ENCODE data around the gene RFX8.

The RFX8 gene

GRCh38 chr2:101432411-101433181 lies 42.3 kb downstream of the RFX8 start:
- H4K20me1 ChIP-seq, result no peaks in the 10 kb centered on the region
- no peaks in the 10 kb centered on the region for H3K9me3 ChIP-seq
- no peak for TF ChIP-seq Cebpa-rat (IDR thresholded peaks at IDR 0.05)
- H3K4me3 ChIP-seq, result no peak overlapping the region
- no peak overlapping the region for H3K27ac ChIP-seq
- H3K9ac ChIP-seq, result no peak overlapping the region
- no peaks in the 10 kb centered on the region for H3K36me3 ChIP-seq
- no peak overlapping the region for H3K4me2 ChIP-seq
- H3K27me3 ChIP-seq, result no peaks in the 10 kb centered on the region
- H3K4me1 ChIP-seq, result peaks cover 14% of the 10 kb centered on the region

GRCh38 chr2:101431486-101431885 lies 43.4 kb downstream of the RFX8 start:
- Histone ChIP-seq H4K20me1 (no peaks in the 10 kb centered on the region), H3K4me2 (no peak overlapping the region), H3K4me3 (no peak overlapping the region), H3K27me3 (no peaks in the 10 kb centered on the region), H3K9me3 (no peaks in the 10 kb centered on the region), H3K9ac (no peak overlapping the region), H3K36me3 (no peaks in the 10 kb centered on the region), H3K27ac (no peak overlapping the region), H3K4me1 (peaks cover 14% of the 10 kb centered on the region)
- TF ChIP-seq Cebpa-rat (IDR thresholded peaks at IDR 0.05), result no peak

- no peaks in the 10 kb centered on the region for H3K27me3 ChIP-seq
- H3K4me3 ChIP-seq, result no peak overlapping the region
- no peaks in the 10 kb centered on the region for H4K20me1 ChIP-seq
- H3K36me3 ChIP-seq, result no peaks in the 10 kb centered on the region
- no peak overlapping the region for H3K9ac ChIP-seq
- no peak overlapping the region for H3K4me2 ChIP-seq
- no peak for TF ChIP-seq Cebpa-rat (IDR thresholded peaks at IDR 0.05)
- H3K9me3 ChIP-seq, result no peaks in the 10 kb centered on the region
- H3K27ac ChIP-seq, result no peak overlapping the region
- H3K4me1 ChIP-seq, result peaks cover 9% of the 10 kb centered on the region
These were observed 44.8 kb downstream of the RFX8 start for GRCh38 chr2:101430156-101430555.

- H3K4me1 ChIP-seq, result peaks cover 2% of the 10 kb centered on the region
- H3K27me3 ChIP-seq, result no peaks in the 10 kb centered on the region
- no peak overlapping the region for H3K4me2 ChIP-seq
- no peaks in the 10 kb centered on the region for H3K9me3 ChIP-seq
- TF ChIP-seq Cebpa-rat (IDR thresholded peaks at IDR 0.05), result no peak
- H3K36me3 ChIP-seq, result no peaks in the 10 kb centered on the region
- no peak overlapping the region for H3K4me3 ChIP-seq
- H3K9ac ChIP-seq, result no peak overlapping the region
- no peaks in the 10 kb centered on the region for H4K20me1 ChIP-seq
- no peak overlapping the region for H3K27ac ChIP-seq
These were observed 45.5 kb downstream of the RFX8 start for GRCh38 chr2:101429453-101429852.

- no peaks in the 10 kb centered on the region for H4K20me1 ChIP-seq
- H3K4me1 ChIP-seq, result no peaks in the 10 kb centered on the region
- no peak overlapping the region for H3K4me2 ChIP-seq
- TF ChIP-seq Cebpa-rat (IDR thresholded peaks at IDR 0.05), result no peak
- no peak overlapping the region for H3K27ac ChIP-seq
- H3K4me3 ChIP-seq, result no peak overlapping the region
- no peaks in the 10 kb centered on the region for H3K36me3 ChIP-seq
- no peaks in the 10 kb centered on the region for H3K27me3 ChIP-seq
- no peaks in the 10 kb centered on the region for H3K9me3 ChIP-seq
- H3K9ac ChIP-seq, result no peak overlapping the region
These were observed 46.3 kb downstream of the RFX8 start for GRCh38 chr2:101428422-101429176.

GRCh38 chr2:101427743-101428142 lies 47.2 kb downstream of the RFX8 start:
- Histone ChIP-seq H3K9me3 (no peaks in the 10 kb centered on the region), H3K36me3 (no peaks in the 10 kb centered on the region), H3K4me3 (no peak overlapping the region), H3K4me1 (no peaks in the 10 kb centered on the region), H4K20me1 (no peaks in the 10 kb centered on the region), H3K4me2 (no peak overlapping the region), H3K27ac (no peak overlapping the region), H3K27me3 (no peaks in the 10 kb centered on the region), H3K9ac (no peak overlapping the region)
- no peak for TF ChIP-seq Cebpa-rat (IDR thresholded peaks at IDR 0.05)

GRCh38 chr2:101427240-101427639 lies 47.7 kb downstream of the RFX8 start:
- Histone ChIP-seq H3K27ac (no peak overlapping the region), H3K36me3 (no peaks in the 10 kb centered on the region), H3K9ac (no peak overlapping the region), H3K4me1 (no peaks in the 10 kb centered on the region), H3K27me3 (no peaks in the 10 kb centered on the region), H3K4me2 (no peak overlapping the region), H3K4me3 (no peak overlapping the region), H4K20me1 (no peaks in the 10 kb centered on the region), H3K9me3 (no peaks in the 10 kb centered on the region)
- TF ChIP-seq Cebpa-rat (IDR thresholded peaks at IDR 0.05), result no peak

- Histone ChIP-seq H3K4me2 (no peak overlapping the region), H3K9ac (no peak overlapping the region), H3K4me1 (no peaks in the 10 kb centered on the region), H3K9me3 (no peaks in the 10 kb centered on the region), H4K20me1 (no peaks in the 10 kb centered on the region), H3K27ac (no peak overlapping the region), H3K27me3 (no peaks in the 10 kb centered on the region), H3K36me3 (no peaks in the 10 kb centered on the region), H3K4me3 (no peak overlapping the region)
- TF ChIP-seq Cebpa-rat (IDR thresholded peaks at IDR 0.05), result no peak
These were observed 48.1 kb downstream of the RFX8 start for GRCh38 chr2:101426822-101427221.

GRCh38 chr2:101420623-101421022 lies 54.3 kb downstream of the RFX8 start:
- no peak overlapping the region for H3K27ac ChIP-seq
- TF ChIP-seq Cebpa-rat (IDR thresholded peaks at IDR 0.05), result no peak
- no peaks in the 10 kb centered on the region for H3K9me3 ChIP-seq
- no peaks in the 10 kb centered on the region for H3K4me1 ChIP-seq
- H3K27me3 ChIP-seq, result no peaks in the 10 kb centered on the region
- H3K9ac ChIP-seq, result no peak overlapping the region
- no peak overlapping the region for H3K4me3 ChIP-seq
- no peak overlapping the region for H3K4me2 ChIP-seq
- H4K20me1 ChIP-seq, result no peaks in the 10 kb centered on the region
- H3K36me3 ChIP-seq, result no peaks in the 10 kb centered on the region

GRCh38 chr2:101419096-101419663 lies 55.7 kb downstream of the RFX8 start:
- no peaks in the 10 kb centered on the region for H4K20me1 ChIP-seq
- no peak overlapping the region for H3K9ac ChIP-seq
- H3K27ac ChIP-seq, result no peak overlapping the region
- H3K4me2 ChIP-seq, result no peak overlapping the region
- no peaks in the 10 kb centered on the region for H3K36me3 ChIP-seq
- no peak for TF ChIP-seq Cebpa-rat (IDR thresholded peaks at IDR 0.05)
- no peaks in the 10 kb centered on the region for H3K27me3 ChIP-seq
- no peaks in the 10 kb centered on the region for H3K4me1 ChIP-seq
- peaks cover 9% of the 10 kb centered on the region; the same call in 1 of the 2 replicates for H3K9me3 ChIP-seq
- no peak overlapping the region for H3K4me3 ChIP-seq

Measured in BLaER1 (cell line).